ENCODE measurements around the gene PPP1R3F. TPM values are rescaled to one million over a fixed set of nuclear protein-coding genes. Genes with fewer than 3 reads are reported as not detected.

PPP1R3F gene
- polyA plus RNA-seq, 3 donors from 2014 or later: 1.9 to 3.4 (median 2.1) TPM

GRCh38 chrX:49256268-49256995 is 13.2 kb upstream of the PPP1R3F start:
- no peak overlapping the region for H3K27ac Mint-ChIP-seq
- H3K27me3 Mint-ChIP-seq (ENCODE audit: low read depth in 3 of 3): peaks cover 0 to 6% (median under 1%) of the 10 kb centered on the region in 3 donors
- no peaks in the 10 kb centered on the region for H3K9me3 Mint-ChIP-seq
- H3K4me3 Mint-ChIP-seq: no peak overlapping the region
- H3K4me1 Mint-ChIP-seq: peaks cover 0 to 9% of the 10 kb centered on the region in 2 donors
- H3K36me3 Mint-ChIP-seq: no peaks in the 10 kb centered on the region
- DNase-seq: no peak

- Mint-ChIP-seq H3K27ac (no peak overlapping the region), H3K4me1 (peaks cover 0 to 9% of the 10 kb centered on the region in 2 donors), H3K9me3 (no peaks in the 10 kb centered on the region)
Measured at GRCh38 chrX:49257074-49257790, 12.4 kb upstream of the PPP1R3F start.

DNA sequence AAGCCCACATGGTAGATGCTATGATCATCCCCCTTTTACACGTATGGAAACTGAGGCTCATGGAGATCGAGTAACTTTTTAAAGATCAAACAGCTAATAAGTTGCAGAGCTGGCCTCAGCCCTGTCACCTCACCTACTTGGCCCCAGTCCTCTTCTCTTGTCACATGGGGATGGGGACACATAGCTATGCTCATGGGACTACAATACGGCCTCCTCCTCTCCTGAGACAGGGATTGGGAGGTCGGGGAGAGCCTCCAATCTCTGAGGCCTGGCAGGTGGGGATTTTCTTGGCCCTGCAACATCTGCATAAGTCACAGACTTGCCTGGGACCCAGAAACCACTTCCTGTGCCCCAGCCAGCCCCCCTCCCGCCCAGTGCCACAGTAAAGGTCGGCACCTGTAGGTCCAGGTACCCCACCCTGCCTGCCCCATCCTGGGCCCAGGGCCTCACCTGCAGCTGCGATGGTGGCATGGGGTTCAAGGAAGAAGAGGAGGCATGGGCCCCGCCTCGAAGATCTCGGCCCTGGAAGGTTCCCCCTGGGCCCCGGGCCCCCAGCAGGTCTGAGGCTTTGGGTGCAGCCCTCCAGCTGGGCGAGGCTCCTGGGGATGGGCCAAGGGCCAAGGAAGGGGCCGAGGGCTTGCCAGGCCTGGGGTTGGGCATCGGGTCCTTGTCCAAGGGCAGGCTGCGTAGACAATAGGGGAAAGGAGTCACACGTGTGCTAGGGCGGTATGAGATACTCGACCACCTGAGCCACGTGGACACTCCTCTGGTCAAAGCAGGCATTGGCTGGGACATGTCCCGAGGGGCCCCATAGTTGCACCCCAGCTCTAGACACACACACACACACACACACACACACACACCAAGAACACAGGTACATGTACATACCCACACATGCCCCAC is 11.5 kb upstream of the PPP1R3F start:
- Mint-ChIP-seq H3K27me3 (ENCODE audit: low read depth in 3 of 3) (peaks cover 0 to 6% (median 1%) of the 10 kb centered on the region in 3 donors), H3K27ac (no peak overlapping the region), H3K4me3 (no peak overlapping the region), H3K9me3 (no peaks in the 10 kb centered on the region), H3K36me3 (no peaks in the 10 kb centered on the region), H3K4me1 (peaks cover 0 to 9% of the 10 kb centered on the region in 2 donors)
- no peak for DNase-seq

More at GRCh38 chrX:49257074-49257790, 12.4 kb upstream of the PPP1R3F start:
- H3K4me3 Mint-ChIP-seq: no peak overlapping the region
- H3K36me3 Mint-ChIP-seq: no peaks in the 10 kb centered on the region
- peaks cover 0 to 6% (median 1%) of the 10 kb centered on the region in 3 donors for H3K27me3 Mint-ChIP-seq (ENCODE audit: low read depth in 3 of 3)
- DNase-seq: no peak

DNA sequence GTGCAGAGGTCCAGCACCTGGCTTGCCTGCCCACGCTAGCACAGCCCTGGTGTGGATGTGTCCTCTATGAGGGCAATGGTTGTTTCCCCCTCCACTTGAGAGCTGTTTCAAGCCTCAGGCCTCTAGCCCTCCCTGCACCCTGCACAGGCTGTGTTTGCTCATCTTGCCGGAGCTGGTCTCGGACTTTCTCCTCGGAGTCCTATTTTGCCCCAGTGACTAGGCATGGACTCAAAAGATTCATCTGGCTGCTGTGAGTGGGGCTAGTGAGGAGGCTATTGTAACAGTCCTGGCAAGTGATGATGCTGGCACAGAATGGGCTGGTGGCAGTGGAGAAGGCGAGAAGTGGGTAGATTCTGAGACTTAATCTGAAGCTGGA is 10.9 kb upstream of the PPP1R3F start:
- no peak overlapping the region for H3K4me3 Mint-ChIP-seq

GRCh38 chrX:49260221-49260985 is 9.2 kb upstream of the PPP1R3F start:
- Mint-ChIP-seq H3K4me3 (no peak overlapping the region), H3K27me3 (ENCODE audit: low read depth in 3 of 3) (peaks cover 0 to 10% (median 6%) of the 10 kb centered on the region in 3 donors), H3K36me3 (no peaks in the 10 kb centered on the region), H3K4me1 (peaks cover 0 to 9% of the 10 kb centered on the region in 2 donors), H3K9me3 (no peaks in the 10 kb centered on the region), H3K27ac (no peak overlapping the region)
- no peak for DNase-seq

More for the DNA sequence above, 10.9 kb upstream of the PPP1R3F start:
- H3K27me3 Mint-ChIP-seq (ENCODE audit: low read depth in 3 of 3): peaks cover 0 to 6% (median 1%) of the 10 kb centered on the region in 3 donors
- H3K36me3 Mint-ChIP-seq: no peaks in the 10 kb centered on the region
- no peaks in the 10 kb centered on the region for H3K9me3 Mint-ChIP-seq
- H3K27ac Mint-ChIP-seq: no peak overlapping the region
- H3K4me1 Mint-ChIP-seq: peaks cover 0 to 9% of the 10 kb centered on the region in 2 donors
- DNase-seq: no peak

- Mint-ChIP-seq H3K27ac (no peak overlapping the region), H3K4me1 (peaks cover 0 to 9% of the 10 kb centered on the region in 2 donors), H3K36me3 (no peaks in the 10 kb centered on the region), H3K9me3 (no peaks in the 10 kb centered on the region), H3K4me3 (no peak overlapping the region), H3K27me3 (ENCODE audit: low read depth in 3 of 3) (peaks cover 0 to 10% (median 6%) of the 10 kb centered on the region in 3 donors)
- DNase-seq: no peak
Measured at GRCh38 chrX:49262603-49263002, 7.0 kb upstream of the PPP1R3F start.

DNA sequence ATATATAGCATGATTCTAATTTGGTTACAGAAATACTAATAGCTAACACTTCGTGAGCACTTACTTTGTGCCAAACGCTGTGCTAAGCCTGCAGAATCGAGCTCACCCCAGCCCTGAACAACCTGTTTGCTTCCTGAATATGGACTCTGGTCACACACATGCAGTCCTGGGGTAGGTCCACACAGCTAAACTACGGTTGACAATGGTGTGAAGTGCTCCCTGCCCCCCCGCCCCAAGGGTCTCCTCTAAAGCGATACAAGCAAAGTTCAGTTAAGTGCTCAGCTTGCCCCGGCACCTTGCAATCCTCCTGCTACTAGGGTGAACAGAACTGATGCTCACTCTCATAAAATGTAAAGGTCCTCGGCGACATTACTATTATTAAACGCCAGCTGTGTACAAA is 6.0 kb upstream of the PPP1R3F start:
- H3K27me3 Mint-ChIP-seq (ENCODE audit: low read depth in 3 of 3): peaks cover 0 to 10% (median 6%) of the 10 kb centered on the region in 3 donors

DNA sequence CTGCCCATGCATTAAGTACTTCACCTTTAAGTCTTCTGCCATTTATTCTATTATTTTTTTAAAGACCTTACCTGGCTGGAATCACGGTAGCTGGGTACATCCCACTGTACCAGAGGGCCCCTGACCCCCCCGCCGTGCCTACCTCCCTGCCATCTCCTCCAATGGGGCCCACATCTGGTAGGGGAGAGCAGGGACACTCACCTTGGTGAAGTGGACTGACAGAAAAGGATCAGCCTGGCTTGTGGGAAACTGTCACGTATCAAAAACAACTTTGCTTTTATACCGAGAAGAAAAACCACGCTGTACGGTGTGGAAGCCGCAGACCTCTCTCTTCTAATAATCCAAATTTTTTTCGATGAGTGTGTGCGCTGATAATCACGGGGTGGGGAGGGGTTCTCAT is 5.1 kb upstream of the PPP1R3F start, which contains the start of gene FOXP3:
TSS of gene FOXP3 (minus strand) at position 251 of the 400 bp plus-strand sequence. CDS start 6,205 bp downstream, outside the sequence.
- peaks cover 0 to 2% (median 0%) of the 10 kb centered on the region in 3 donors for H3K36me3 Mint-ChIP-seq
- H3K27me3 Mint-ChIP-seq (ENCODE audit: low read depth in 3 of 3): peaks cover 7 to 17% (median 12%) of the 10 kb centered on the region in 3 donors
- H3K4me3 Mint-ChIP-seq: no peak within 1 kb of the TSS
- no peak for DNase-seq
- no peak within 1 kb of the TSS for H3K27ac Mint-ChIP-seq
- H3K9me3 Mint-ChIP-seq: no peaks in the 10 kb centered on the region
- peaks cover 5 to 13% of the 10 kb centered on the region in 2 donors for H3K4me1 Mint-ChIP-seq

More for the DNA sequence above, 6.0 kb upstream of the PPP1R3F start:
- DNase-seq: no peak
- peaks cover 8% of the 10 kb centered on the region in 2 donors for H3K4me1 Mint-ChIP-seq
- no peaks in the 10 kb centered on the region for H3K9me3 Mint-ChIP-seq
- no peak overlapping the region for H3K4me3 Mint-ChIP-seq
- no peaks in the 10 kb centered on the region for H3K36me3 Mint-ChIP-seq
- H3K27ac Mint-ChIP-seq: no peak overlapping the region

- Mint-ChIP-seq H3K36me3 (peaks cover 0 to 3% (median 0%) of the 10 kb centered on the region in 3 donors), H3K27ac (peak overlapping the region in 1 of 6 donors; percentile 6), H3K9me3 (no peaks in the 10 kb centered on the region), H3K4me1 (peaks cover 14 to 22% of the 10 kb centered on the region in 2 donors), H3K27me3 (ENCODE audit: low read depth in 3 of 3) (peaks cover 11 to 19% (median 13%) of the 10 kb centered on the region in 3 donors), H3K4me3 (peak overlapping the region in 1 of 5 donors; percentile 31)
- no peak for DNase-seq
Measured at GRCh38 chrX:49266523-49267445, 2.8 kb upstream of the PPP1R3F start.

DNA sequence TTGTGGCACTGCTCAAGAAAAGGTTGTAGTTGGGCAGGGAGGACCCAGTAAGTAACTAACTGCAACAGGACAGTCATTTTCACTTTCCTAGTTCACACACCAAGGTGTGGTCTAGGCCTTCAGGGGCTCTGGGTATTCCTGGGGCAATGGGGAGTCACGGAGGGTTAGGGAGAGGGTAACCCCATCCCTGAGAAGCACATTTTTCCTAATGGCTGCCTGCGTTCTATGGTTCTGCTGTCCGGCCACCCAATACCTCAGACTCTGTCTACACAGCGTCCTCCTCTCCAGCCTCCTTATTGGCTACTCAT is 937 bp upstream of the PPP1R3F start:
- H3K27ac Mint-ChIP-seq: peak overlapping the region; percentile 99 to 100 (median 100)
- H3K4me3 Mint-ChIP-seq: peak overlapping the region; percentile 95 to 100 (median 96)
- peaks cover 11 to 19% (median 13%) of the 10 kb centered on the region in 3 donors for H3K27me3 Mint-ChIP-seq (ENCODE audit: low read depth in 3 of 3)
- no peaks in the 10 kb centered on the region for H3K9me3 Mint-ChIP-seq
- H3K4me1 Mint-ChIP-seq: peaks cover 31 to 40% of the 10 kb centered on the region in 2 donors
- H3K36me3 Mint-ChIP-seq: peaks cover 0 to 3% (median 0%) of the 10 kb centered on the region in 3 donors
- no peak for DNase-seq

GRCh38 chrX:49269010-49269766 is 405 bp upstream of the PPP1R3F start:
- no peaks in the 10 kb centered on the region for H3K9me3 Mint-ChIP-seq
- H3K27ac Mint-ChIP-seq: peak overlapping the region; percentile 99 to 100 (median 100)
- peaks cover 11 to 18% (median 13%) of the 10 kb centered on the region in 3 donors for H3K27me3 Mint-ChIP-seq (ENCODE audit: low read depth in 3 of 3)
- H3K4me1 Mint-ChIP-seq: peaks cover 34 to 44% of the 10 kb centered on the region in 2 donors
- peaks cover 0 to 3% (median 0%) of the 10 kb centered on the region in 3 donors for H3K36me3 Mint-ChIP-seq
- peak; percentile 93 to 95 (median 95) for DNase-seq
- peak overlapping the region; percentile 95 to 100 (median 96) for H3K4me3 Mint-ChIP-seq
